DOHH2 (cell line): ENCODE measurements around the gene CENPC.

ENCODE experiments used
- CTCF ChIP-seq: fragments of 200-600 bp; sonication (generic); IDR thresholded peaks from one replicate; pipeline ENCODE4 v1.5.1; 2014; ENCODE audit warnings: antibody characterized with exemption, mild to moderate bottlenecking, low read depth, low read length; ENCODE audit not compliant: poor library complexity, severe bottlenecking
- EZH2phosphoT487 ChIP-seq: fragments of 200-600 bp; sonication (generic); IDR thresholded peaks from 2 replicates; pipeline ENCODE4 v1.6.1; 2017; ENCODE audit warnings: borderline replicate concordance, mild to moderate bottlenecking, antibody characterized with exemption, low read length, moderate library complexity, mixed read lengths

DNA sequence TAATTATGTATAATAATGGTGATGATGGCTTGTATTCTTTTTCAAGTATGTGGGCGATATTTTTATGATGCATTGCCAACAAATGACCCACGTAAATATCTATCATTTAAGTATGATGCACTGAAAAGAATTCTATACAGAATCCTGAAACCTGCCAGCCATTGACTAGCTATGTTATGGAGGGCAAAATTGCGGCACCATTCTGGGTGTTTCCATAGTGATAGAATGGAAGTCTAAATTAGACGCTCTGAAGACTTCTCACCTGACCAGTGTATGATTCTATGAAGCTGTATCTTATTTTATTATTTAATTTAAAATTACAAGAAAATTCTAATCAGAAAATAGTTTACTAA, 677 bp upstream of the CENPC start:
- TF ChIP-seq CTCF = no peak
- TF ChIP-seq EZH2phosphoT487 = no peak
